22Rv1 (cell line): Measurements from ENCODE around the gene PHOSPHO2.

ENCODE experiments used
- H3K27ac ChIP-seq: fragments of 450-650 bp; 2 replicates; pipeline ENCODE4 v1.5.1; 2017
- ZFX ChIP-seq: fragments of 450-650 bp; IDR thresholded peaks from 2 replicates; pipeline ENCODE4 v1.6.1; 2017; ENCODE audit warnings: antibody characterized with exemption, borderline replicate concordance
- TF ChIP-seq, protein P1 (sequence below): fragments of 450-650 bp; IDR thresholded peaks from 2 replicates; pipeline ENCODE4 v1.5.1; 2017; ENCODE audit warnings: mild to moderate bottlenecking

PHOSPHO2 gene

DNA sequence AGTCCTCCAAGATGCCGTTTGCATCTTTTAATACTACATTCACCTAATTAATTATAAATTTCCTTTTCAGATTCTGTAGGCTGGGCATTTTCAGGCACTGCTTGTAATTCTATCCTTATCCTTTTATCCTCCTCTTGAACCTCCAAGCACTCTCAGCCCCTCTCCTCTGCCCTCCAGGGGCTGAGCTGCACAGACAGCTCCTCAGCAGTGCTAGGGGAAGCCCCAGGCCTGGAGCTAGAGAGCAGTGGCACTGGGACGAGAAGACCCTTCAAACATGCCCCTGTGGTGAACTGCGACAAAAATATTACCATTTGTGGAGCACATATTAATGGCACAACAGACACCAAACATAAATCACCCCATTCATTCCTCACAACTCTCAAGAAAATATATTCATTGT, 33.0 kb upstream of the PHOSPHO2 start:
- TF ChIP-seq, protein P1, sequence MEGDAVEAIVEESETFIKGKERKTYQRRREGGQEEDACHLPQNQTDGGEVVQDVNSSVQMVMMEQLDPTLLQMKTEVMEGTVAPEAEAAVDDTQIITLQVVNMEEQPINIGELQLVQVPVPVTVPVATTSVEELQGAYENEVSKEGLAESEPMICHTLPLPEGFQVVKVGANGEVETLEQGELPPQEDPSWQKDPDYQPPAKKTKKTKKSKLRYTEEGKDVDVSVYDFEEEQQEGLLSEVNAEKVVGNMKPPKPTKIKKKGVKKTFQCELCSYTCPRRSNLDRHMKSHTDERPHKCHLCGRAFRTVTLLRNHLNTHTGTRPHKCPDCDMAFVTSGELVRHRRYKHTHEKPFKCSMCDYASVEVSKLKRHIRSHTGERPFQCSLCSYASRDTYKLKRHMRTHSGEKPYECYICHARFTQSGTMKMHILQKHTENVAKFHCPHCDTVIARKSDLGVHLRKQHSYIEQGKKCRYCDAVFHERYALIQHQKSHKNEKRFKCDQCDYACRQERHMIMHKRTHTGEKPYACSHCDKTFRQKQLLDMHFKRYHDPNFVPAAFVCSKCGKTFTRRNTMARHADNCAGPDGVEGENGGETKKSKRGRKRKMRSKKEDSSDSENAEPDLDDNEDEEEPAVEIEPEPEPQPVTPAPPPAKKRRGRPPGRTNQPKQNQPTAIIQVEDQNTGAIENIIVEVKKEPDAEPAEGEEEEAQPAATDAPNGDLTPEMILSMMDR, result no peak
- TF ChIP-seq ZFX, result no peak
- H3K27ac ChIP-seq, result no peak overlapping the region

DNA sequence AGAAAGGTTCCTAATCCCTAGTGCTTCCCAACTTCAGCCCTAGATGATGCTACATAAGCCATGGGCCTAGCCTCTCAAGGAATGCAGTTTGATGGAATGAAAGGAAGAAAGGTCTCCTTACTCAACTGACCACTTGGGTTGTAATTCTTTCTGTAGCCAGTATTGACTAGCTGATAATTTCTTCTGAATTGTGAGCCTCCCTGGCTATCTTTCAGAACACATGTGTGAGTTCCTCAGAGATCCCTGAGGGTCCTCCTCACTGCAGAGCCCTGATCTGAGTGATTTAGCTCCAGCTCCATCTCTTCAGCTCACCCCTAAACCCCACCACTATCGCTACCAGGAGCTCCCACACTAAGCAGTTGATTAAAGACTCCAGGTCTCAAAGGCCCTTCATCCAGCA, 31.5 kb upstream of the PHOSPHO2 start:
- no peak overlapping the region for H3K27ac ChIP-seq
- no peak for TF ChIP-seq ZFX
- TF ChIP-seq, protein P1, result no peak

DNA sequence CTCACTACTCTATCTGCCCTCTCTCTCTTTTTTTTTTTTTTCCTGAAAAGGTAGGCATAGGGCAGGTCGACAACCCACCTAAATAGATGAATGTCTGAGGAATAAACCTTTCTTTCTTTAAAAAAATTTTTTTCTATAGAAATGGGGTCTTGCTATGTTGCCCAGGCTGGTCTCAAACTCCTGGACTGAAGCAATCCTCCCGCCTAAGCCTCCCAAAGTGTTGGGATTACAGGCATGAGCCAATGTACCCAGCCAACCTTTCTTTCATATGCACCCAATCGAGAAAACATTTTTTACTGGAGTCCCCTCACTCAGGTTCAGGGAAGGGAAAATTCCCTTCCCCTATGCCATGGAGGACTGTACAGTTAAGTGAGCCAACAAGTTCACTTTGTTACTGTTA, 31.0 kb upstream of the PHOSPHO2 start:
- no peak for TF ChIP-seq ZFX
- TF ChIP-seq, protein P1, result no peak
- H3K27ac ChIP-seq, result no peak overlapping the region

DNA sequence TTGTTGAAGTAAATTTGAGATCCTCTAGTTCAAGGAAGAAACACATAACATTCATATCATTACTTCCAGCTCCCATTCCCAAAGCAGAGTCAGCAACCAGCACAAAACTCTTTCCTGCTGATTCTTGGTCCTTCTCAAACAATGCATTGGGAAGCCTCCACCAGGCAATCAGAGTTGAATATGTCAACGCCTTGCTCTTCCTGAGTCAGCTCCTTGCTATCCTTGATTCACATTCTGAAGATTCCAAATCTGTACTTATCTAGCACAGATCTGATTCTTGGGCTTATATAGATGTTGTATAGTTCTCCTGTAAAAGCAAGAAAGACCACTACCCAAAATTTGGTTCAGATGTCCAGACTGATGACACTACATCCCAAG, 29.7 kb upstream of the PHOSPHO2 start:
- no peak for TF ChIP-seq ZFX
- TF ChIP-seq, protein P1, result no peak
- no peak overlapping the region for H3K27ac ChIP-seq

DNA sequence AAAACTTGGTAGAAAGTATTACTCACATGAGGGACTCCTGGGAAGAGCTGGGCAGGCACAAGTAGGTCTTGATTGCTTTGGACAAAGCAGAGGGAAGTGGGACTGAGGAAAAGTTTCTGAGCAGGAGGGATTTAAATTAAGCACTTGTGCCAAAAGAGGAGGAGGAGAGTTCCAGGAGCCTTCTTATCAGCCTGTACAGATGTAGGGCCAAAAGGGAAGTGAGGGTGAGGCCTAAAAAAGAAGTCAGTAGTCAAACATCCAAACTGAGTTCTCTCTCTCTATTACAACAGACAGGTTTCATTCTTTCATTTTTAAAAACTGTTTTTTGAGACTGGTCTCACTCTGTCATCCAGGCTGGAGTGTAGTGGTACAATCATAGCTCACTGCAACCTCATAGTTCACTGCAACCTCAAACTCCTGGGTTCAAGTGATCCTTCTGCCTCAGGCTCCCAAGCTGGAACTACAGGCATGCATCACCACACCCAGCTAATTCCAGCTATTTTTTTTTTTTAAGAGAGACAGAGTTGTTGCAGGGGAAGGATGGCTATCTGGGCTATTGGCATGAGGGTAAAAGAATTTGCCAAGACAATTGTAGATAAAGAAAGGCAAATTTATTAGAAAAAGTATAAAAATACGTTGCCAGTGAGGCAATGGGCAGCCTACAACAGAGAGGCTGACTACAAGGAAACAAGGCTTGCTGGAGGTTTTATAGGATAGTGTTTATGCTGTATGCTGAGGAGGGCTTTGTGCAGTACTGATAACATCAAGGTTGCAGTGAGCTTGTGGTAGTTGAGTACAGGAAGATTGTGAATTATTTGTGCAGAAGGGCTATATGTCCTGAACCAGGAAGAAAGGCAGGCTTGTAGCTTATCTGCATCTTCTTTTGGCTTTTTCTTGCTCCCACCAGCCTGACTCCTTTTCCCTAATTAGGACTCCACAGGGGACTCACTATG, 29.0 kb upstream of the PHOSPHO2 start:
- TF ChIP-seq, protein P1, result no peak
- TF ChIP-seq ZFX, result no peak
- H3K27ac ChIP-seq, result no peak overlapping the region

DNA sequence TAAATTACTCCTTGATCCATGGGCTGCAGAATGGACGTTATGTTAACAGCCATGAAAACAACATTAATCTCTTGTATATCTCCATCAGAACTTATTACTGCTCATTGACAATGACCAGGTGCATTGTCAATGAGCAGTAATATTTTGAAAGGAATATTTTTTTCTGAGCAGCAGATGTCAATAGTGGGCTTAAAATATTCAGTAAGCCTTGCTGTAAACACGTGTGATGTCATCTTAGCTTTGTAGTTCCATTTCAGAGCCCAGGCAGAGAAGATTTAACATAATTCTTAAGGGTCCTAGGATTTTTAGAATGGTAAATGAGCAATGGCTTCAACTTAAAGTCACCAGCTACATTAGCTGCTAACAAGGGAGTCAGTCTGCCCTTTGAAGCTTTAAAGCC, 26.7 kb upstream of the PHOSPHO2 start:
- no peak overlapping the region for H3K27ac ChIP-seq
- TF ChIP-seq ZFX, result no peak
- TF ChIP-seq, protein P1, result no peak

DNA sequence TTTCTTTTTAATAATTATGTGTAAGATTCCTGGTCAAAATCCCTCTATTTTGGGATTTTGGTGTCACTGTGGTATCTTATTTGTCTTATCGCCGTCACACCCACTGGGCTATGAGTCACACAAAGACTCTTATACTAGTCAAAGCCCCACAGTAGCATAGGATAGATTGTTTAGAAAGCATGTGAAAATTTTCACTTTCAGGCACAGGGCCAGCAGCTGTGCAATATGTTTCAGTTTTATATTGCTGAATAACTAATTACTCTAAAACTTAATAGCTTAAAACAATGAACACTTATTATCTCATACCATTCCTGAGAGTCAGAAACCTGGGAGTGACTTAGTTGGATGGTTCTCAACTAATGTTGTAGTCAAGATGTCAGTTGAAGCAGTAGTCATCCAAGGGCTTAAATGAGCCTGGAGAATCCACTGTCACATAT, 24.0 kb upstream of the PHOSPHO2 start:
- TF ChIP-seq ZFX, result no peak
- TF ChIP-seq, protein P1, result no peak
- no peak overlapping the region for H3K27ac ChIP-seq
